Stimulated activated effector memory CD8-positive, alpha-beta T cell treated with anti-CD3 and anti-CD28 coated beads, Interleukin-12 subunit alpha, Interleukin-12 subunit beta, amount 100 ng/mL, for 72 hours (primary cell): ENCODE results near the gene RAPGEF2.

Experiments
- ATAC-seq: fragments of 150-1000 bp; cut with Tn5 transposase; 2 replicates; pipeline ENCODE4 v1.10.0; 2021
- DNase-seq, 2 donors: peaks; one replicate each; pipeline ENCODE4 v3.0.0; 2021 to 2022; ENCODE audit warnings: low spot score in 2 of 2
- H3K27ac Mint-ChIP-seq: one replicate; pipeline ENCODE4 v1.8.0; 2022; ENCODE audit warnings: mild to moderate bottlenecking, mixed read lengths
- H3K36me3 Mint-ChIP-seq: one replicate; pipeline ENCODE4 v1.8.0; 2022; ENCODE audit warnings: mild to moderate bottlenecking, mixed read lengths
- H3K4me1 Mint-ChIP-seq: one replicate; pipeline ENCODE4 v1.8.0; 2022; ENCODE audit warnings: mixed read lengths
- H3K4me3 Mint-ChIP-seq: one replicate; pipeline ENCODE4 v1.8.0; 2022; ENCODE audit warnings: mild to moderate bottlenecking, mixed read lengths
- H3K9me3 Mint-ChIP-seq: one replicate; pipeline ENCODE4 v1.8.0; 2022; ENCODE audit warnings: mixed read lengths

The RAPGEF2 gene

GRCh38 chr4:159142681-159143384 is 40.0 kb downstream of the RAPGEF2 start:
- DNase-seq, result no peak
- Mint-ChIP-seq H3K27ac (no peak overlapping the region), H3K4me1 (peaks cover 27% of the 10 kb centered on the region), H3K9me3 (no peaks in the 10 kb centered on the region), H3K4me3 (no peak overlapping the region), H3K36me3 (no peaks in the 10 kb centered on the region)
- no peak for ATAC-seq

DNA sequence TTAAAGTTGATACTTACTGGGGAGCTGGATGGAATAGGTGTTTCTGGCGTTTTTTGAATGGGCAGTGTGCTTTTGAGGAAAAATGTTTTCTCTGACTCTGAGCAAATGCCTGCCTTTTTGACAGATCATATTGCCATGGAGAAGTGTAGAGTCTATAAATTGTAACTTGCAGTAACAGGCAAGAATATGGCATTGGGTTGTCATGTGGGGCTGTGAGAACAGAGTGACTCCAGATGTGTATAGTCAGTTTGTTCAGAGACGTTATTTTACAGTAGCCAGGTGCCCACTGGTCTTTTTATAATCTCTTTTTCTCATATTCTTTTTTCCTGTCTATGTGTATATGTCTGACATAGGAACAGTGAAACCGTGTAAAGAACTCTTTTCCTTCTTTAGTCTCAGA is 40.8 kb downstream of the RAPGEF2 start:
- no peak overlapping the region for H3K4me3 Mint-ChIP-seq
- H3K9me3 Mint-ChIP-seq, result no peaks in the 10 kb centered on the region
- DNase-seq, result no peak
- no peak overlapping the region for H3K27ac Mint-ChIP-seq
- ATAC-seq, result no peak
- no peaks in the 10 kb centered on the region for H3K36me3 Mint-ChIP-seq
- H3K4me1 Mint-ChIP-seq, result peaks cover 27% of the 10 kb centered on the region

- DNase-seq (no peak), ATAC-seq (no peak)
- Mint-ChIP-seq H3K4me1 (peaks cover 22% of the 10 kb centered on the region), H3K27ac (no peak overlapping the region), H3K4me3 (no peak overlapping the region), H3K9me3 (no peaks in the 10 kb centered on the region), H3K36me3 (no peaks in the 10 kb centered on the region)
Observed at GRCh38 chr4:159144112-159144694, 41.3 kb downstream of the RAPGEF2 start.

GRCh38 chr4:159145318-159145991 is 42.6 kb downstream of the RAPGEF2 start:
- H3K4me3 Mint-ChIP-seq, result no peak overlapping the region
- peaks cover 18% of the 10 kb centered on the region for H3K4me1 Mint-ChIP-seq
- no peak for ATAC-seq
- no peak overlapping the region for H3K27ac Mint-ChIP-seq
- DNase-seq, result no peak
- H3K36me3 Mint-ChIP-seq, result no peaks in the 10 kb centered on the region
- no peaks in the 10 kb centered on the region for H3K9me3 Mint-ChIP-seq

DNA sequence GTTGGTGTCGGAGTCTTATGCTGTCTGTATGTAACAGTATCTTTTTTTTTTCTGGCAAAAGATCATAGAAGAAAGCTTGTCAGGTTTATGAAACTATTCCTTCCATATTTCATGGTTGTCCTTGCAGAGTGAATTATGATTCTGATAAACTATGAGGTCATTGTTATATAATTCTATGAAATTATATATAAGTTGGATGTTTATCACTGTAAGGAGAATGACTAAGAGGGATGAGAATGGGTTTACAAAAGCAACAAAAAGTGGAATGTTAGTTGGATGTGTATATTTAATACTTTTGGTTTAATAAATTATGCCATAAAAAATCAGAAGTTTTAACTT is 43.1 kb downstream of the RAPGEF2 start:
- H3K4me1 Mint-ChIP-seq, result peaks cover 17% of the 10 kb centered on the region
- H3K9me3 Mint-ChIP-seq, result no peaks in the 10 kb centered on the region
- ATAC-seq, result no peak

DNA sequence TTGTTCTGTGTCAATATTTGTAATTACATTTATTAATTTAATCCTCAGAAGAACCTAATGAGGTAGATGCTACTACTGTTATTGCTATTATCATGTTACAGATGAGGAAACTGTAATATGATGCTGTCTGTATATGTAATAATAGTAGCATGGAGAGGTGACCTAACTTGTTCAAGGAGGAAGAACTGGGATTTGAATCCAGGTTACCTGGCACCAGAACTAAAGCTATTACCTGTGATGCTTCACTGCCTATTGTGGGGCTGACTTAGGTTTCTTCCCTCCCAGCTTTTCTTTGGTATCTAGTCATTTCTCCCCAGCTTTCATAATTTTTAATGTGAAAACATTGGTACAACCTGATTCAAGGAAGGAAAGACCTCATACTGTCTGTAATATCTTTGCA is 43.6 kb downstream of the RAPGEF2 start:
- Mint-ChIP-seq H3K9me3 (no peaks in the 10 kb centered on the region), H3K4me3 (no peak overlapping the region), H3K4me1 (peaks cover 20% of the 10 kb centered on the region), H3K36me3 (no peaks in the 10 kb centered on the region), H3K27ac (no peak overlapping the region)
- DNase-seq (no peak), ATAC-seq (no peak)

More for the DNA sequence above, 43.1 kb downstream of the RAPGEF2 start:
- no peak overlapping the region for H3K27ac Mint-ChIP-seq
- no peak overlapping the region for H3K4me3 Mint-ChIP-seq
- no peaks in the 10 kb centered on the region for H3K36me3 Mint-ChIP-seq
- DNase-seq, result no peak

- DNase-seq (no peak), ATAC-seq (no peak)
- no peak overlapping the region for H3K4me3 Mint-ChIP-seq
- H3K4me1 Mint-ChIP-seq, result peaks cover 23% of the 10 kb centered on the region
- no peaks in the 10 kb centered on the region for H3K36me3 Mint-ChIP-seq
- H3K27ac Mint-ChIP-seq, result no peak overlapping the region
- H3K9me3 Mint-ChIP-seq, result no peaks in the 10 kb centered on the region
Observed at GRCh38 chr4:159148441-159148840, 45.6 kb downstream of the RAPGEF2 start.

- Mint-ChIP-seq H3K27ac (no peak overlapping the region), H3K4me1 (peaks cover 13% of the 10 kb centered on the region), H3K9me3 (no peaks in the 10 kb centered on the region), H3K36me3 (no peaks in the 10 kb centered on the region), H3K4me3 (no peak overlapping the region)
- DNase-seq (no peak), ATAC-seq (no peak)
Observed at GRCh38 chr4:159149666-159150065, 46.8 kb downstream of the RAPGEF2 start.

- ATAC-seq (no peak), DNase-seq (no peak)
- Mint-ChIP-seq H3K4me3 (no peak overlapping the region), H3K4me1 (peaks cover 11% of the 10 kb centered on the region), H3K36me3 (no peaks in the 10 kb centered on the region), H3K9me3 (no peaks in the 10 kb centered on the region), H3K27ac (no peak overlapping the region)
Observed at GRCh38 chr4:159150396-159150795, 47.5 kb downstream of the RAPGEF2 start.

DNA sequence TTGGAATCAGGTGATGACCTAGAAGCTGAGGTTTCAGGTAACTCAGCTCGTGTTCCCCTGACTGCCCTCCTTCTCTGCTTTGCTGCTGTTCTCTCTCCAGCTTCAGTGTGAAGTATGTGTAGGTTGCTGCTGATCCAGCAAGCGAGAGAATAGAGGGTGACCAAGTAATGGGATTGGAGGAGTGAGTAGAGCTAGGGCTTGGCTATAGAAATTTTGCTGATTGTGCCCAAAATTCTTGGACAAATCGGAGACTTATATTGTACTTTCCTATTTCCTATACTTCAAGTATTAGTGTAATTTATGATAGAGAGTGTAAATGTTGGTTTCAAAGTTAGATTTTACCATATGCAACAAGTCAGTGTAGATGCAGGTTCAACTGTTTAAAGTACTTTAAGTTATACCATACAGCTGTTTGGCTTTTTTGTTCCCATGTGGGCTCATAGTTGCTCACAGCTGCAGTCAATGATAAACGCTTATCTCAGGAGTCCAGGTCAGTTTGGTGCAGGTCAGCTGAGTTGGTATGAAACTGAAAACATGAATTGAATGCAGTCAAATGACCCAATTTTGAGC is 48.0 kb downstream of the RAPGEF2 start:
- peaks cover 6% of the 10 kb centered on the region for H3K4me1 Mint-ChIP-seq
- no peak overlapping the region for H3K27ac Mint-ChIP-seq
- H3K36me3 Mint-ChIP-seq, result no peaks in the 10 kb centered on the region
- no peak for DNase-seq
- H3K4me3 Mint-ChIP-seq, result no peak overlapping the region
- ATAC-seq, result no peak
- H3K9me3 Mint-ChIP-seq, result no peaks in the 10 kb centered on the region

DNA sequence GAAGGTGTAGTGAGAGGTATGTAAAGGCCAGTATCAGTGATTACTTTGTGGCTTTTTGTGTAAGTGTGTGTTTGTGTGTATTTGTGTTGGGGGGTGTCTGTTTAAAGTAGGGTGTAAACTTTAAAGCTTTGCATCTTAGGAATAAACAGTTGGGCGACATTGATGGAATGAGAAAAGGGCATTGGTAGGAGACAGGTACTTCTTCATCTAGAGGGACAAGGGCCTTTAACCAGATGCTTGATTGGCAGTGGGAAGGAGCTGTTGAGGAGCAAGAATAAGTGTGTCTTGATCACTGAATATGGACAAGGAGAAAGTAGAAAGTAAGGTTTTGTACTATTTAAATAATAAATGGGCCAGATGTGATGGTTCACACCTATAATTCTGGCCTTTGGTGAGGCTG is 48.8 kb downstream of the RAPGEF2 start:
- Mint-ChIP-seq H3K9me3 (no peaks in the 10 kb centered on the region), H3K4me3 (no peak overlapping the region), H3K4me1 (peaks cover 6% of the 10 kb centered on the region), H3K27ac (no peak overlapping the region), H3K36me3 (no peaks in the 10 kb centered on the region)
- ATAC-seq (no peak), DNase-seq (no peak)

DNA sequence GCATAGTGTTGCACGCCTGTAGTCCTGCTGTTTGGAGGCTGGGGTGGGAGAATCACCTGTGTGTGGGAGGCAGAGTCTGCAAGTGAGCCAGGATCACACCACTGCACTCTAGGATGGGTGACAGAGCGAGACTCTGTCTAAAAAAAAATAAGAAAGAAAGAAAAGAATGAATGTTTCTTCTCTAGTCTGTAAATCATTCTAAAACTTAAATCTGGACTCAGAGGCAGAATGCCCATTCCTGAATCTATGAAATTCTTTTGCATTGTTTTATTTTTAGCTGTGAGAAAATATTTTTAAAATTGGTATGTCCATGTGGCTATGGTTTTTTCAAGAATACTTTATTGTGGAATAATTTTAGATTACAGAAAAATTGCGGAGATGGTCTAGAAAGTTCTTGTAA is 49.3 kb downstream of the RAPGEF2 start:
- H3K4me1 Mint-ChIP-seq, result peaks cover 6% of the 10 kb centered on the region
- no peak overlapping the region for H3K27ac Mint-ChIP-seq
- DNase-seq (no peak), ATAC-seq (no peak)
- no peaks in the 10 kb centered on the region for H3K36me3 Mint-ChIP-seq
- H3K9me3 Mint-ChIP-seq, result no peaks in the 10 kb centered on the region
- no peak overlapping the region for H3K4me3 Mint-ChIP-seq

DNA sequence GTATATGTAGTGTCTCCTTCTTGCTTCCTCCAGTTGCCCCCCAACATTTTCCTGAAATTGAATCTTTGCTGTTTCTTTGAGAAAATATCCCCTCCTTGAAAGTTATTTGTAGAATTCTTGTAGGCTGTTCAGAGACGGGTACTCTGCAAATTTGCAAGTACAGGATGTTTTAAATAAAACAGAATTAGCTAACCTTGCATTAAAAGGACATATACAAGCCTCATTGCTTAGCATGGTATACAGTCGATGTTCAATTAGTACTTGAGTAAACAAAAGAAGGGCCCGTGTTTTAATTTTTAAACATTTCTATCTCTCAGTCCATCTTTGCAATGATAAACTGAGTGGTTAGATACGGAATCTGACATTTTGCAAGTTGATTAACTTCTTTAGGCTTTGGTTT is 50.8 kb downstream of the RAPGEF2 start:
- DNase-seq, result no peak
- H3K9me3 Mint-ChIP-seq, result no peaks in the 10 kb centered on the region
- no peak overlapping the region for H3K4me3 Mint-ChIP-seq
- H3K27ac Mint-ChIP-seq, result no peak overlapping the region
- ATAC-seq, result no peak
- H3K4me1 Mint-ChIP-seq, result peaks cover 6% of the 10 kb centered on the region
- H3K36me3 Mint-ChIP-seq, result no peaks in the 10 kb centered on the region

GRCh38 chr4:159155119-159155518 is 52.2 kb downstream of the RAPGEF2 start:
- DNase-seq (no peak), ATAC-seq (no peak)
- no peaks in the 10 kb centered on the region for H3K36me3 Mint-ChIP-seq
- no peaks in the 10 kb centered on the region for H3K9me3 Mint-ChIP-seq
- H3K4me1 Mint-ChIP-seq, result peaks cover 12% of the 10 kb centered on the region
- H3K27ac Mint-ChIP-seq, result no peak overlapping the region
- no peak overlapping the region for H3K4me3 Mint-ChIP-seq

GRCh38 chr4:159158083-159158617 is 55.3 kb downstream of the RAPGEF2 start:
- ATAC-seq, result no peak
- no peak overlapping the region for H3K27ac Mint-ChIP-seq
- H3K9me3 Mint-ChIP-seq, result no peaks in the 10 kb centered on the region

DNA sequence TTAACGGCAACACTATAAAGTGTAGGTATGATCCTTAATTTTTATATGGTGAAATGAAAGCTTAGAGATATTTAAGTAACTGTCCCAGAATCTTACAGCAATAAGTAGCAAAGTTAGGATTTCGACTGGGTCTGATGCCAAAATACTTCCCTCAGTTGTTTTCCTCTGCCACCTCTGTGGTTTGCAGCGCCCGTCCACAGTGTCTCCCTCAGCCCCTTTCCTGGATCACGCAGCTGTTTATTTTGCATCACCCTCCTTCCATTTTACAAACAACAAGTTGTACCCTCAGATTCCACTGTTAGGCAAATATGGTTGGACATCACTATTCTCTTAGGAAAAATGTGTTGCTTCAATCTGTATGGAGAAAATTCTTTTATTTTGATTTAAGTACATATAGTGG is 56.1 kb downstream of the RAPGEF2 start:
- no peak overlapping the region for H3K4me3 Mint-ChIP-seq
- H3K27ac Mint-ChIP-seq, result no peak overlapping the region
- H3K9me3 Mint-ChIP-seq, result no peaks in the 10 kb centered on the region
- H3K4me1 Mint-ChIP-seq, result peaks cover 6% of the 10 kb centered on the region
- DNase-seq (no peak), ATAC-seq (no peak)
- H3K36me3 Mint-ChIP-seq, result no peaks in the 10 kb centered on the region

More at GRCh38 chr4:159158083-159158617, 55.3 kb downstream of the RAPGEF2 start:
- no peaks in the 10 kb centered on the region for H3K36me3 Mint-ChIP-seq
- no peak overlapping the region for H3K4me3 Mint-ChIP-seq
- DNase-seq, result no peak
- peaks cover 6% of the 10 kb centered on the region for H3K4me1 Mint-ChIP-seq
